Hematopoietic multipotent progenitor cell treated with erythropoietin and hydrocortisone succinate and interleukin-3 and kit ligand, for 17 days (in vitro differentiated cells): Measurements from ENCODE around the gene MDFIC2.
"Not testable (repeated sequence)": the region's sequence is repeated elsewhere in the genome, so short reads cannot be mapped to it uniquely, and the experiment has no call there.

Experiments
- DNase-seq: peaks from one replicate; pipeline ENCODE4 v3.0.0-alpha.2; 2015; ENCODE audit warnings: low spot score

MDFIC2 gene

GRCh38 chr3:70312336-70312735 is at the start of gene MDFIC2:
Gene MDFIC2 (minus strand): TSS chr3:70312638. CDS start chr3:70311973, 665 bp downstream.
- no peak for DNase-seq

- no peak for DNase-seq
Measured at GRCh38 chr3:70360979-70361760, 48.7 kb upstream of the MDFIC2 start.

GRCh38 chr3:70359711-70360110 is 47.3 kb upstream of the MDFIC2 start:
- DNase-seq, result no peak

GRCh38 chr3:70358978-70359580 is 46.6 kb upstream of the MDFIC2 start:
- no peak for DNase-seq

- no peak for DNase-seq
Measured at GRCh38 chr3:70352215-70352614, 39.8 kb upstream of the MDFIC2 start.

- no peak for DNase-seq
Measured at GRCh38 chr3:70342149-70342548, 29.7 kb upstream of the MDFIC2 start.

GRCh38 chr3:70336885-70337284 is 24.4 kb upstream of the MDFIC2 start:
- not testable (repeated sequence) for DNase-seq

GRCh38 chr3:70333080-70333479 is 20.6 kb upstream of the MDFIC2 start:
- no peak for DNase-seq

GRCh38 chr3:70315021-70315420 is 2.6 kb upstream of the MDFIC2 start:
- DNase-seq, result no peak

- DNase-seq, result no peak
Measured at GRCh38 chr3:70310809-70311208, 1.6 kb downstream of the MDFIC2 start.

- no peak for DNase-seq
Measured at GRCh38 chr3:70309591-70309990, 2.8 kb downstream of the MDFIC2 start.

- no peak for DNase-seq
Measured at GRCh38 chr3:70308760-70309159, 3.7 kb downstream of the MDFIC2 start.

GRCh38 chr3:70306736-70307135 is 5.7 kb downstream of the MDFIC2 start:
- no peak for DNase-seq

GRCh38 chr3:70298385-70298784 is 14.1 kb downstream of the MDFIC2 start:
- DNase-seq, result no peak

GRCh38 chr3:70291097-70291482 is 21.3 kb downstream of the MDFIC2 start:
- DNase-seq, result no peak

GRCh38 chr3:70290431-70291096 is 21.9 kb downstream of the MDFIC2 start:
- DNase-seq, result not testable (repeated sequence)

- DNase-seq, result no peak
Measured at GRCh38 chr3:70281663-70282062, 30.8 kb downstream of the MDFIC2 start.

- no peak for DNase-seq
Measured at GRCh38 chr3:70277304-70277703, 35.1 kb downstream of the MDFIC2 start.

- no peak for DNase-seq
Measured at GRCh38 chr3:70276901-70277300, 35.5 kb downstream of the MDFIC2 start.

- DNase-seq, result no peak
Measured at GRCh38 chr3:70273492-70273891, 38.9 kb downstream of the MDFIC2 start.

GRCh38 chr3:70272798-70273197 is 39.6 kb downstream of the MDFIC2 start:
- no peak for DNase-seq

- no peak for DNase-seq
Measured at GRCh38 chr3:70264122-70264780, 48.2 kb downstream of the MDFIC2 start.

GRCh38 chr3:70261283-70261682 is 51.2 kb downstream of the MDFIC2 start:
- no peak for DNase-seq
